GM21717 (cell line): Measurements from ENCODE around the gene ARHGAP33.
"Not testable (repeated sequence)": the region's sequence is repeated elsewhere in the genome, so short reads cannot be mapped to it uniquely, and the experiment has no call there.

ENCODE experiments used
- ATAC-seq: cut with Tn5 transposase; IDR thresholded peaks from one replicate; pipeline ENCODE4 v1.9.1; 2021; ENCODE audit warnings: mild to moderate bottlenecking, moderate library complexity; ENCODE audit not compliant: unreplicated experiment

ARHGAP33 gene

DNA sequence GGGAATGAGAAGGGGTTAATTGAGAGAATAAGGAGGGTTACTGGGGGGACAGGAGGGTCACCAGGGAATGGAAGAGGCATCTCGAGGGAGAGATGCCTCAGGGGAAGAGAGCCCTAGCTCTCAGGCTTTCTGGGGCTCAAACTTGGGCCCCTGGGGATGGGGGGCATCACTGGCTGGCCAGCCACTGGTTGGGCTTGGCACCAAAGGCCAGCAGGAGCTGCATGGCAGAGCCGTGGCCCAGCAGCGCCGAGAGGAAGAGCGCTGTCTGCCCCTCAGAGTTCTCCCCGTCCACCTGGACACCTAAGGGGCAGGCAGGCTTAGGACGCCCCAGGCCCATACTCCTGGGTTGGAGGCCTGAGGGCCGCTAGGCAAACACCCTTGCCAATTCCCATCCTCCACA is 17.5 kb downstream of the ARHGAP33 start:
- ATAC-seq: no peak

DNA sequence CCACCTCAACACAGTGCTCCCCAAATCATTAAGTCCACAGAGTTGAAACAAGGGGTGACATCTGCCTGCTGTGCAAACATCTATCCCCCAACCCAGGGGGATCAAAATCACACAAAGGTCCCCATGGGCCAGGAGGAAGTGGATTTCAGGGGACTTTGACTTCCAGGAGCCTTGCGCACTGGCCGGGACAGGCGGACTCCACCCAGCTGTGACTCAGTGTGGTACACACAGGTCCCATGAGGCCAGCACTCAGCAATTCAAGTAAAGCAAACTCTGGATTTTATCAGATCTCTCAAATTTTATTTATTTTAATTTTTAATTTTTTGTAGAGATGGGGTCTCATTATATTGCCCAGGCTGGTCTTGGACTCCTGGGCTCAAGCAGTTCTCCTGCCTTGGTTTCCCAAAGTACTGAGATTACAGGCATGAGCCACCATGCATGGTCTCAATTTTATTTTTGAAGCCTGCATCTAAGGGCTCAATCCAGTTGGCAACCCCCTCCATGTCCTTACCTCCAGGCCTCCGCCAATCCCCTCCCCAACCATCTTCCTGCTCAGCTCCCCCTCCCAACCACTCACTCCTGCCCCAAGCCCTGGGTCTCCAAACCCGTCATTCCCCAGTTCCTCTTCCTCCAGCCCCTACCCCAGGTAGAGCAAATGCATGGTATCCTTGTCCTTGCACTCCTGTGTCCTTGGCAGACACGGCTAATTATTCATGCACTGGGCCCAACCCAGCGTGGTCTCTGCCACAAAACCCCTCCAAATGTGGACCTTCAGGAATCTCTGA is 18.2 kb downstream of the ARHGAP33 start:
- no peak for ATAC-seq

DNA sequence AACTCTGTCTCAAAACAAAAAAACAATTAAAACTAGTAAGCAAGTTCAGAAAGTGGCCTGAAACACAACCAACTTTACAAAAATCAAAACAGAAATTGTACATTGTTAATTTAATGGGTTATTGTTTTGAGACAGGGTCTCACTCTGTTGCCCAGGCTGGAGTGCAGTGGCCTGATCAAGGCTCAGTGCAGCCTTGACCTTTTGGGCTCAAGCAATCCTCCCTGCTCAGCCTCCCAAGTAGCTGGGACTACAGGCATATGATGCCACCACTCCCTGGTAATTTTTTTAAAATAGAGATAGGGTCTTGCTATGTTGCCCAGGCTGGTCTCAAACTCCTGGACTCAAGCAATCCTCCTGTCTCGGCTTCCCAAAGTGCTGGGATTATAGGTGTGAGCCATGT is 20.2 kb downstream of the ARHGAP33 start:
- ATAC-seq: not testable (repeated sequence)

DNA sequence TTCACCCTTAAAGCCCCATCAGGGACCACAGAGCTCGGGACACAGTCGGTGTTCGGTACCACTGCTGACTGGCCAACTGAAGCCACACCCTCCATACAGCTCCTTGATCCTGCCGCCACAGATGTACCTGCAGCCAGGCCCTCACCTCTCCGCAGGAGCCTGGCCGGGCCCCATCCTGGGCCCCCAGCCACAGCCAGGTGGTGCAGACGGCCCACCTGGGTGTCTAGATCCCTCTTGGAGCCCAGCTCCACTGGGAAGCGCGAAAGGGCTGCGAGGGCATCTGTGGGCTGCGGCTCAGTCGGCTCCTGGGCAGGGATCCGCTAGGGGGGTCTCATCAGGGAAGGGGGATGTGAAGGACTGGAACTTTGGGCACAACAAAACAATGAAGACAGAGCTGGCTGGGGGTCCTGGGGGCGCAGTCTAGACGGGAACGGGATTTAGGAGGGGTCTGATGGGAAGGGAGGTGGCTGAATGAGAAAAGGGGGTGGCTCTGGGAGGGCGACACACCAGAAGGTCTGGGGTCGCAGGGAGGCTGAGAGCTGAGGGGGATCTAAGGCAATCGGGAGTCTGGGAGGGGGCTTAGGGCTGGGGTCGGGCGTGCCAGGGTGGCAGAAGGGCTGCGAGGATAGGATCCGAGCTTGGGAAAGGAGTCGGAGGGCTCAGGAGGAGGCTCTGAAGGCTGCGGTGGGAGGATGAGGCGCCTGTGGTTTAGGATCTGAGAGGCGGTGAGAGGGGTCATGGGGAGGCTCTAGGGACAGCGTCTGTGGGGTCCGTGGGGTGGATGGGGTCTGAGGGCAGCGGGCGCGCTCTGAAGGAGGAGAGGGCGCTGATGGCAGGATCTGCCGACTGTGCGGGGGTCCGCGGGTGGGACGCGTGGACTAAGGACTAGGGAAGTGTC is 21.5 kb downstream of the ARHGAP33 start:
- ATAC-seq: no peak

DNA sequence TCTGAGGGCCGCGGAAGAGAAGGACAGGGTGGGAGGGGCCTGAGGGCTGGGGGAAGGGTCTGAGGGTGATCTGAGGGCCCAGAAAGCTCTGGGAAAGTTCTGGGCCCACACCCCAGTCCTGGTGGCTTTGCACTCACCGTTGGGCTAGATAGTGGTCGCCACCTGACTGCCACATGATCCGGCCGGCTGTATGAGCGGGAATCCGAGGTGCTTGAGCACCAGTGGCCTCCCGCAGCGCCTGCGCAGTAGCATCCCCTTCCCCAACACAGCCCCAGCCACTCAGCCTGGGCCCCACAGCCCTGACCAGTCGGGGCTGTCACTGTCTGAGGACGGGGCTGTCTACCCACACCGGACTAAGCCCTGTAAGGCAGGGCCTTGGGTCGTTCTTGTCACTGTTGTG is 22.3 kb downstream of the ARHGAP33 start:
- no peak for ATAC-seq

DNA sequence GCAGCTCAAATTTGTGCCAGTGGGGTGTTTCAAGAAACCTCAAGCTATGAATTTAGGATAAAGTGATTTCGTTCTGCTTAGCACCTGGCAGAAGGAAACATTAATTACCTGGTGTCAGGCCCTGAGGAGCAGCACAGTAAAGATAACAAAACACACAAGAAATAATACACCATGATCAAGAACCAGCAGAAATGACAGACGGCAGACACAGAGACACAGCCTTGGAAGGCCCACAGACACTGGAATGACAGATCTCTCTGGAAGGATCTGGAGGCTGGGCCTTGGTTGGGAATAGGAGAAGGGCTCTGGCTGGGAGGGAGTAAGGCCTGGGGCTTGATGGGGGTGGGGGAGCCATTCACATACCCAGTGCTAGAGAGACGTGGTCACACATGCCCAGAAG is 26.5 kb downstream of the ARHGAP33 start:
- ATAC-seq: no peak

DNA sequence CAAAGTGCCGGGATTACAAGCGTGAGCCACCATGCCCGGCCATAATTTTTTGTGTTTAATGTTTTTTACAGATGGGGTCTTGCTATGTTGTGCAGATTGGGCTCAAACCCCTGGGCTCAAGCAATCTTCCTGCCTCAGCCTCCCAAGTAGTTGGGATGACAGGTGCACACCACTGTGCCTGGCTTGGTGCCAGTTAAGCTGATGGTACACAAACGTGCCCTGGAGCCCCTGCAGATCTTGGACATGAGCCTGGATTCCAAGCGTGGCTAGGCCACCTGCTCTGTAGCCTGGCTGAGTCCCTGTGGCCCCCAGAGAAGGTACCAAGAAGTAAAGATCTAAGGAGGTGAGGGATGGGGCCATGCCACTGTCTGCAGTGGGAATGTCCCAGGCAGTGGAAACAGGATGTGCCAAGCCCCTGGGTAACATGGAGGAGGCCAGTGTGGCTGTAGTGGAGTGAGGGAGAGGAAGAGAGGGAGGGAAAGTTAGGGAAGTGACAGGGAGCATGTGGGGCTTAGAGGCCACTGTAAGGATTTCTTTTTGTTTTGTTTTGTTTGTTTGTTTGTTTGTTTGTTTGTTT is 30.2 kb downstream of the ARHGAP33 start:
- ATAC-seq: no peak

DNA sequence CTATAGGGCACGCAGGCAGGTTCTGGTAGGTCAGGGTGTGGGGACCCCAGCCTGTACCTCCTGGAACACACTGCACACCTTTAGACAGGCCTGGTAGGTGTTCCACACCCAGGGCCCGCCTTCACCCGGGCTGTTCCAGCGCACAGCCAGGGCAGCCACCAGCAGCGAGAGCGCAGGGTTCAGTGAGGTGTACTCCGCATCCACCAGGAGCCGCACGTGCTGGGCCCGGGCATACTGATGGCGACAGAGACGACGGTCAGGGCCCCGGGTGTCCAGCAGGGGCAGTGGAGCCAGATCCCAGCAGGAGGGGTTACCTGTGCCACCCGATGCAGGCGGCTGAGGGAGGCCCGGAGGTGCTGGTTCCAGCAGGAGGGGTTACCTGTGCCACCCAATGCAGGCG is 31.2 kb downstream of the ARHGAP33 start:
- no peak for ATAC-seq

DNA sequence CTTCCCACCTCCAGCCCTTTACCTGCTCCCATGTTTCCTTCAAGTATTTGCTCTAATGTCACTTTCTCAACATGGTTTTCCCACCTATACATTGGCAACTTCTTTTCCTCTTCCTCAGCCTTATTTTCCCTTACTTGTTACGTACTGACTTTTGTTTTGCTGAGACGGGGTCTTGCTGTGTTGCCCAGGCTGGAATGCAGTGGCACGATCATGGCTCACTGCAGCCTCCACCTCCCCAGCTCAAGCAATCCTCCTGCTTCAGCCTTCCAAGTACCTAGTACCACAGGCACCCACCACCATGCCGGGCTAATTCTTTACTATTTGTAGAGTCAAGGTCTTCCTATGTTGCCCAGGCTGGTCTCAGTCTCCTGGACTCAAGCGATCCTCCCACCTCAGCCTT is 32.3 kb downstream of the ARHGAP33 start:
- no peak for ATAC-seq

DNA sequence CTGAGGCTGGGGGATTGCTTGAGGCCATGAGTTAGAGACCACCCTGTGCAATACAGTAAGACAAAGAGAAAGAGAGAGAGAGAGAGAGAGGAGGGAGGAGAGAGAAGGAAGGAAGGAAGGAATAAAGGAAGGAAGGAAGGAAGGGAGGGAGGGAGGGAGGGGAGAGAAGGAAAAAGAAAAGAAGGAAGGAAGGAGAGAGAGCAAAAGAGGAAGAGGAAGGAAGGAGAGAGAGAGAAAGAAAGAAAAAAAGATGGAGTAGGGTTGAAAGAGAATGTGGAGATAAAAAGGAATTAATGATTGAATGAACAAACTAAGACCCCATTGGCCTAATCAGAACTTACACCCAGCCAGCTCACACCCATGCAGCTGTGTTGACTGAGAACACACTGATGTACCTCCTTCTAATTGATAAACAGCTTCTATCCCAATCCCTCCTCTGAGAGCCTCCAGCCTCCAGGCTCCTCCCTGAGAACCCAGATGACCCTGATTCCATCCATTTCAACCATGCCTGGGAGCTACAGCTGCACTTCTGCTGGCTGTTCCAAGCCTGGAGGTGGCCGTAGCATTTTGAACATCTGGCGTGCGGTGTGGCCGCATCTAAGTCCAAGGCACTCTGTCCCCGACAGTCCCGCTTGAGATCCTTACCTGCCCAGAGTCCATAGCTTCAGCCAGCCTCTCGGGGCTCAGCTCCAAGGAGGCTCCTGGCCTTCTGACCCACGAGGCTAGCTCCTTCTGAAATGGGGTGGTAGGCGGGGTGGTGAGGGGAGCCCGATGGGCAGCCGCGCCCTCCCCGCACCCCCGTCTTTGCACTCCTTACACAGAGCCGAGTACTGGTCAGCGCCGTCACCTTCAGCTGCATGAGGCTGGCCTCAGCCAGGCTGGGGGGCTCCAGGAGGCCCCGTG is 36.2 kb downstream of the ARHGAP33 start:
- no peak for ATAC-seq

DNA sequence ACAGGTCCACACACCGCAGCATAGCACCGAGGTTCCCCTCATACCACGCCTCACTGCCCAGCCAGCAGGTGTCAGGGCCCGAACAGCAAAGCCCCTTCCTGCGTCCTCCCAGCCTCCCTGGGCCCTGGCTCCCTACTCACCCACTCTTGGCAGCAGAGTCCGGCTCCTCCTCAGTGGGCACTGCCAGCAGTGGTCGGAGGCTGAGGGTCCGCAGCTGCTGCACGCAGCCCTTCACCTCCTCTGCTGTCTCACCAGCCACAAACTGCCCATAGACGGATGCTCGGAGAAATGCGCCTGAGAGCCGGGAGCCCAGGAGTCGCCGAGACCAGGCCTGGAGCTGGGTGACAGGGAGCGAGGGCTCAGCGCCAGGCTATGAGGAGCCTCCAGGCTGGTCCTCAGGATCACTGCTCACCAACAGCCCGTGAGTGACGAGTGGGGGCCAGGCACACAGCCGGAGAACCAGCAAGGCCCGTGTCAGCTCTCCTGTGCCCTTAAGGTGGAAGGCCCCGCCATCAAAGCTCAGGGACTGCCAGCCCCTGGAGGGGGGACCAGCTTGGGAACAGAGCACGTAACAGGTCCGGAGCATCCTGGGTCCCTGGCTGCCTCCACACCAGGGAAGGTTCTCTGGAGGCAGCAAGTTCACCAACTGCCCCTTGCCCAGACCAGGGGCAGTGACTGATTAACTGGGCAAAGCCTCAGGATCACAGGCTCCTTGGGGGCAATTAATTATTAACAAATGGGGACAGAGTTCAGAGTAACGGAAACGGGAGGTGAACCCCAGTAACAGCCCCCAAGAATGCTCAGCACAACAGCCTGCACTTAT is 37.1 kb downstream of the ARHGAP33 start, which contains the start of gene PRODH2:
Gene PRODH2 (minus strand): TSS at position 626 of the 823 bp plus-strand sequence. CDS start 40 bp downstream, at position 586.
- no peak for ATAC-seq

DNA sequence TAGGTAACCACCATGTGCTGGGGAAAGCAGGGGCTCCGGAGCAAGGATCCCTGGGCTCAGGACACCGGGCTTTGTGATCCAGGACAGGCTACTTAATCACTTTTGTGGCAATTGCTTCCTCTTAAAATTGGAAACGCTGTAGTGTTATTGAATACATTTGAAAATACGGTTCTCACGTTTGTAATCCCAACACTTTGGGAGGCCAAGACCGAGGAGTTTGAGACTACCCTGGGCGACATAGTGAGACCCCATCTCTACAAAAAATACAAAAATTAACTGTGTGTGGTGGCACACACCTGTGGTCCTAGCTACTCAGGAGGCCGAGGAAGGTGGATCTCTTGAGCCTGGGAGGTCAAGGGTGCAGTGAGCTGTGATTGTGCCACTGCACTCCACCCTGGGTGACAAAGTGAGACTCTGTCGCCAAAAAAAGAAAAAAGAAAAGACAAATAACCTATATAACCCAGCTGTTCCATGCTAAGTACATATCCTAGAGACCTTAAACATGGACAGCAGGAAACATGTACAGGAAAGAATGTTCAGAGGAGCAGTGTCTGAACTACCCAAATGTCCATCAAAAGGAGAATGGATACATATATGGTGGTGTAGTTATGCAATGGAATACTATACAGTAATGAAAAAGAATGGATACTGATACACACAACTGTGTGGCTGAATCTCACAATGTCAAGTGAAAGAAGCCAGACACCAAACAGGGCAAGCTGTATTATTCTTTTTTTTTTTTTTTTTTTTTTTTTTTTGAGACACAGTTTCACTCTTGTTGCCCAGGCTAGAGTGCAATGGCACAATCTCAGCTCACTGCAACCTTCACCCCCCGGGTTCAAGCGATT is 37.9 kb downstream of the ARHGAP33 start:
- ATAC-seq: no peak

DNA sequence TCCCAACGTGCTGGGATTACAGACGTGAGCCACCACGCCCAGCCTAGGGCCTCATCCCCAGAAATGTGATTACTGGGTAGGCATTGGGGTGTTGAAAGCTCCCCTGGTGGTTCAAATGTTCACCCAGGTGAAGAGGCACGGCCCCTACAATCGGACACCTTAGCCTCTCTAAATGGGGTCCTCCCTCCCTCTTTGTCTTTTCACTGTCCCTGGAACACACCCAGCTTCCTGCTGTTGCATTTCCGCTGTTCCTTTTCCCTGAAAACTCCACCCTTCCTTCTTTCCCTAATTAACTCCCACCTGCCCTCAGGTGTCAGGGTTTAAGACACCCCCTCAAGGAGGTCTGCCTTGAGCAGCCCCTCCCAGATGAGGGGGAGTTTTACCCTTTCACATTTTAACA is 40.9 kb downstream of the ARHGAP33 start:
- no peak for ATAC-seq

DNA sequence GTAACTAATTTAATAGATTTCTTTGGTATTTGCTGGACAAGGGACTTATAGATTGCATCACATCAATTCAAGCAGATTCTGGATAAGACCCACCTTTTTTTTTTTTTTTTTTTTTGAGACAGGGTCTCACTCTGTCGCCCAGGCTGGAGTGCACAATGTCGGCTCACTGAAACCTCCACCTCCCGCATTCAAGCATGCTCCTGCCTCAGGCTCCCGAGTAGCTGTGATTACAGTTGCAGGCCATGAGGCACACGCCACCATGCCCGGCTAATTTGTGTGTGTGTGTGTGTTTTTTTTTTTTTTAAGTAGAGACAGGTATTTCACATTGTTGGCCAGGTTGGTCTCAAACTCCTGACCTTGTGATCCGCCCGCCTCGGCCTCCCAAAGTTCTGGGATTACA is 41.5 kb downstream of the ARHGAP33 start:
- no peak for ATAC-seq

DNA sequence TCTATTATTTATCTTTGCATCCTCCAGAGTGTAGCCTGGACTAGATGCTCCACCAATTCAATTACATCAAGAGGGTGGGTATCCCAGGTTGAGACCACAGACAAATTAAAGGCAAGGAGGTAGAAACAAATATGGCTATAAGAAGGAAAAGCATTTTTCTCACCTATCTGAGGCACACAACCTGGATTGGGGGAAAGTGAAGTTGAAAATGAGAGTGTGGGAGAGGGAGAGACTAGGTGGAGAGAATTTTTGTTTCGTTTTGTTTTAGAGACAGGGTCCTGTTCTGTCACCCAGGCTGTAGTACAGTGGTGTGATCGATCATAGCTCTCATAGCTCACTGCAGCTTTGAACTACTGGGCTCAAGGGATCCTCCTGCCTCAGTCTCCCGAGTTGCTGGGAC is 43.1 kb downstream of the ARHGAP33 start:
- ATAC-seq: no peak

DNA sequence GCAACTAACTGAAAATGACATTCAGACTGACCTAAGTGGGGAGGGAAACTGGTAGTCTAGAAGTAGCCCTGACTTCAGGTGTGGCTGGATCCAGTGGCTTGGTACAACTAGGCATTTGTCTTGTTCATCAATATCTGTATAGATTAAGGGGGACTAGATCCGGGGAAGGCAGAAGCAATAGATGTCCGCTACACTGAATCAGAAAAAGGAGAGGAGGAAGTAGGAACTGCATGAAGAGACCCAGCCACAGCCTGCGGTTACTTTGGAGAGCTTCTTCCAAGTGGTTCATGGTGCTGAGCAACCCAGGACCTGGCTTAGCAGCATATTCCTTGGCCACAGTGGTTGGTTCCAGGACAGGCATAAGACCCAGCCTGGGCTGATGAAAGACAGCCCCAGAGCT is 47.2 kb downstream of the ARHGAP33 start:
- ATAC-seq: no peak

DNA sequence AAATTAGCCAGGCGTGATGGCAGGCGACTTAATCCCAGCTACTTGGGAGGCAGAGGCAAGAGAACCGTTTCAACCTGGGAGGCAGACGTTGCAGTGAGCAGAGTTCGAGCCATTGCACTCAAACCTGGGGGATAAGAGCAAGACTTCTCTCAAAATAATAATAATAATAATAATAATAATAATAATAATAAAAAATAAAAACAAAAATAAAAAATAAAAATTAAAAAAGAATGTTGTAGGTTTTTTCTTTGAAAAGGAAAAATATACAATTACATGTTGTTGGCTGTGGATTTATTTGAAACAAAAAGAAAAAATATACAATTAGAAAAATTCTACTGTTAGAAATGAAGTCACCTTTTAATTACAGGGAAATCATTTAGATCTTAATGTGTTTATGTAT is 48.8 kb downstream of the ARHGAP33 start:
- no peak for ATAC-seq

DNA sequence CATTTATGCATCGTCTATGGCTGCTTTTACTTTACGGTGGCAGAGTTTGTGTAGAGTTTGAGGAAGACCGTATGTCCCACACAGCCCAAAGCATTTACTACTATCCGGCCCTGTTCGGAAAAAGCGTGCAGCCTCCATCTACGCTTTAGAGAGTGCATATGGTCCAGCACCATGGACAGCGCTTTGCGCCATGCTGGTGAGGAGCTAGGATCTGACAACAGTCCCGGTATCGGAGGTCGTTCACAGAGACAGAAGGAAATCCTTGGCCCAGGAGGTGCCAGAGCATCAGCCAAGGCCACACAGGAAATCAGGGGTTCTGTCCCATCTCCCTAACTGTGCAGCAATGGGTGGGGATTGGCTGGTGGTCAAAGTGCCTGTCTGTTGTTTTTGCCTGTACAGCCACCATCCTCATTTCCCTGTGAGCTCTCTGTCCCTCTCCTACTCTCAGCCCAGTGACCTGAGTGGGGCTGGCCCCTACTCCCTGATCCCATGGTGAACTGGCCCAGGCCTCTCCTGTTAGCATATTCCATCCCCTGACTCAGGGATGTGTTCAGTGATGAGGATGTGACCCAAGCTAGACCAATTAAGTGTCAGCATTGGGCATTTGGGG is 53.4 kb downstream of the ARHGAP33 start:
- no peak for ATAC-seq
